Measurements from ENCODE around the gene TLR9.

Gene TLR9

DNA sequence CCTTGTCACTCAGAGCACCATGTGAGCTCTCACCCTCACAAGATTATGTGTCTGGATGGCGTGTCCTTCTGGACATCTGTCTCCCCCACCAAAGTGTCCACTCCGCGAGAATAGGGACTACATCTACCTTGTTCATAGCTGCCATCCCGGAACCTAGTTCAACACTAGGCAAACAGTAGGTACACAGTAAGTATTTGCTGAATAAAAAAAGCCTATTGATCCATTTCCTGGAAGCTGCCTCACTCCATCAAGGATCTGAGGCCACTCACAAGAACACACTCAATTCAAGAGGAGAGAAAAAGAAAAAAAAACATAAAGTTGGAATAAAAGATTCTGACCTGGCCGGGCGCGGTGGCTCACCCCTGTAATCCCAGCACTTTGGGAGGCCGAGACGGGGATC, 38.7 kb downstream of the TLR9 start:
- Histone ChIP-seq H4K8ac (ENCODE audit: low read length) (no peak overlapping the region), H2AK5ac (ENCODE audit: low read length, severe bottlenecking) (no peak overlapping the region), H2BK120ac (ENCODE audit: low read depth, low read length) (no peak overlapping the region), H3K9ac (ENCODE audit: low read length) (no peak overlapping the region), H2BK12ac (ENCODE audit: low read length in 2 of 2) (peak overlapping the region in 1 of 2 experiments; percentile 18), H2BK15ac (ENCODE audit: low read depth, poor library complexity, severe bottlenecking) (no peak overlapping the region), H3K79me1 (replicated peaks; ENCODE audit: low read length, poor library complexity, severe bottlenecking) (no peaks in the 10 kb centered on the region), H3K4me3 (ENCODE audit: insufficient read depth in 1 of 2, low read depth in 1 of 2, low read length in 2 of 2) (no peak overlapping the region), H3K27me3 (ENCODE audit: control insufficient read depth in 1 of 2, insufficient read depth in 1 of 2, low read length in 2 of 2) (no peaks in the 10 kb centered on the region), H4K91ac (ENCODE audit: low read length) (no peak overlapping the region), H3K9me3 (ENCODE audit: control insufficient read depth, low read length) (no peaks in the 10 kb centered on the region), H2BK5ac (ENCODE audit: low read depth, low read length, poor library complexity, severe bottlenecking) (no peak overlapping the region), H3K27ac (ENCODE audit: low read length, poor library complexity, severe bottlenecking) (no peak overlapping the region), H2AFZ (ENCODE audit: low read depth, low read length) (no peak overlapping the region), H3K4ac (ENCODE audit: low read depth in 1 of 2, low read length in 2 of 2) (no peak overlapping the region), H3K4me1 (ENCODE audit: control insufficient read depth, insufficient read depth, low read depth, low read length) (peaks cover under 1% of the 10 kb centered on the region), H3K23ac (ENCODE audit: low read length in 2 of 2) (no peak overlapping the region), H3K18ac (ENCODE audit: low read depth in 1 of 2, low read length in 2 of 2) (no peak overlapping the region), H3K4me2 (ENCODE audit: low read length, poor library complexity, severe bottlenecking) (no peak overlapping the region), H3K14ac (ENCODE audit: low read length in 2 of 2) (no peak overlapping the region), H3K36me3 (ENCODE audit: control insufficient read depth in 1 of 2, insufficient read depth in 2 of 2, low read depth in 1 of 2, low read length in 2 of 2) (no peaks in the 10 kb centered on the region)
- WGBS: 86% methylated on average over 9 of the region's 9 CpGs
- DNase-seq: no peak

GRCh38 chr3:52185837-52186236, 39.6 kb downstream of the TLR9 start:
- no peaks in the 10 kb centered on the region for H3K36me3 ChIP-seq (ENCODE audit: control insufficient read depth in 1 of 2, insufficient read depth in 2 of 2, low read depth in 1 of 2, low read length in 2 of 2)
- H2BK120ac ChIP-seq (ENCODE audit: low read depth, low read length): no peak overlapping the region
- no peak overlapping the region for H3K4ac ChIP-seq (ENCODE audit: low read depth in 1 of 2, low read length in 2 of 2)
- no peak overlapping the region for H3K4me2 ChIP-seq (ENCODE audit: low read length, poor library complexity, severe bottlenecking)
- H4K91ac ChIP-seq (ENCODE audit: low read length): no peak overlapping the region
- no peak overlapping the region for H2AFZ ChIP-seq (ENCODE audit: low read depth, low read length)
- no peak overlapping the region for H2BK15ac ChIP-seq (ENCODE audit: low read depth, poor library complexity, severe bottlenecking)
- H3K18ac ChIP-seq (ENCODE audit: low read depth in 1 of 2, low read length in 2 of 2): no peak overlapping the region
- no peak overlapping the region for H3K4me3 ChIP-seq (ENCODE audit: insufficient read depth in 1 of 2, low read depth in 1 of 2, low read length in 2 of 2)
- no peak overlapping the region for H2BK5ac ChIP-seq (ENCODE audit: low read depth, low read length, poor library complexity, severe bottlenecking)
- H3K27ac ChIP-seq (ENCODE audit: low read length, poor library complexity, severe bottlenecking): no peak overlapping the region
- no peak for DNase-seq
- H3K14ac ChIP-seq (ENCODE audit: low read length in 2 of 2): no peak overlapping the region
- H2AK5ac ChIP-seq (ENCODE audit: low read length, severe bottlenecking): no peak overlapping the region
- H3K9me3 ChIP-seq (ENCODE audit: control insufficient read depth, low read length): no peaks in the 10 kb centered on the region
- H2BK12ac ChIP-seq (ENCODE audit: low read length in 2 of 2): no peak overlapping the region
- H3K23ac ChIP-seq (ENCODE audit: low read length in 2 of 2): no peak overlapping the region
- H4K8ac ChIP-seq (ENCODE audit: low read length): peak overlapping the region; percentile 40
- peaks cover 3% of the 10 kb centered on the region for H3K4me1 ChIP-seq (ENCODE audit: control insufficient read depth, insufficient read depth, low read depth, low read length)
- no peak overlapping the region for H3K9ac ChIP-seq (ENCODE audit: low read length)
- no peaks in the 10 kb centered on the region for H3K79me1 ChIP-seq (replicated peaks; ENCODE audit: low read length, poor library complexity, severe bottlenecking)
- no peaks in the 10 kb centered on the region for H3K27me3 ChIP-seq (ENCODE audit: control insufficient read depth in 1 of 2, insufficient read depth in 1 of 2, low read length in 2 of 2)
- 82% methylated on average over 3 of the region's 3 CpGs for WGBS

DNA sequence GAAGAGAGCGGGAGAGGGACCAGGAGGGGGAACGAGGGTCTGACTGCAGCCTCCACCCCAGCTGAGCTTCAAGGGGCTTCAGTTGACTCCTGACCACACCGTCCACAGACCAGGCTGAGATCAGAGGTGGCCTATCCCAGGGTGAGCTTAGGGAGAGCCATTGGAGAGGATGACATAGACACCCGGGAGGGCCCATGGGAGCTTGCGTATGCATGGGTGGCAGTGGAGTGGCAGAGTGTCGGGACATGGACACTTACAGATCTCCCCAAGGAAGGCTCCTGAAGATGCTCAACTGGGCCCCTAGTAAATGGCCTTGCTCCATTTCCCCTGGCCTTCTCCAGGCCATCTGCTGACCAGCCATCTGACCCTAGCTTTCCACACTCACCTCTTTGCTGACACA, 40.1 kb downstream of the TLR9 start:
- H3K4me3 ChIP-seq (ENCODE audit: insufficient read depth in 1 of 2, low read depth in 1 of 2, low read length in 2 of 2): no peak overlapping the region
- no peak overlapping the region for H3K27ac ChIP-seq (ENCODE audit: low read length, poor library complexity, severe bottlenecking)
- H2BK12ac ChIP-seq (ENCODE audit: low read length in 2 of 2): no peak overlapping the region
- H3K4ac ChIP-seq (ENCODE audit: low read depth in 1 of 2, low read length in 2 of 2): no peak overlapping the region
- H4K91ac ChIP-seq (ENCODE audit: low read length): no peak overlapping the region
- no peak overlapping the region for H2BK120ac ChIP-seq (ENCODE audit: low read depth, low read length)
- peaks cover 3% of the 10 kb centered on the region for H3K4me1 ChIP-seq (ENCODE audit: control insufficient read depth, insufficient read depth, low read depth, low read length)
- H3K18ac ChIP-seq (ENCODE audit: low read depth in 1 of 2, low read length in 2 of 2): no peak overlapping the region
- no peaks in the 10 kb centered on the region for H3K27me3 ChIP-seq (ENCODE audit: control insufficient read depth in 1 of 2, insufficient read depth in 1 of 2, low read length in 2 of 2)
- no peak overlapping the region for H4K8ac ChIP-seq (ENCODE audit: low read length)
- H3K9ac ChIP-seq (ENCODE audit: low read length): no peak overlapping the region
- no peak for DNase-seq
- no peaks in the 10 kb centered on the region for H3K36me3 ChIP-seq (ENCODE audit: control insufficient read depth in 1 of 2, insufficient read depth in 2 of 2, low read depth in 1 of 2, low read length in 2 of 2)
- H2BK15ac ChIP-seq (ENCODE audit: low read depth, poor library complexity, severe bottlenecking): no peak overlapping the region
- WGBS: 96% methylated on average over 6 of the region's 6 CpGs
- no peak overlapping the region for H2AK5ac ChIP-seq (ENCODE audit: low read length, severe bottlenecking)
- no peak overlapping the region for H2BK5ac ChIP-seq (ENCODE audit: low read depth, low read length, poor library complexity, severe bottlenecking)
- H3K23ac ChIP-seq (ENCODE audit: low read length in 2 of 2): no peak overlapping the region
- H3K79me1 ChIP-seq (replicated peaks; ENCODE audit: low read length, poor library complexity, severe bottlenecking): no peaks in the 10 kb centered on the region
- no peak overlapping the region for H2AFZ ChIP-seq (ENCODE audit: low read depth, low read length)
- H3K9me3 ChIP-seq (ENCODE audit: control insufficient read depth, low read length): no peaks in the 10 kb centered on the region
- H3K14ac ChIP-seq (ENCODE audit: low read length in 2 of 2): peak overlapping the region in 1 of 2 experiments; percentile 41
- no peak overlapping the region for H3K4me2 ChIP-seq (ENCODE audit: low read length, poor library complexity, severe bottlenecking)

DNA sequence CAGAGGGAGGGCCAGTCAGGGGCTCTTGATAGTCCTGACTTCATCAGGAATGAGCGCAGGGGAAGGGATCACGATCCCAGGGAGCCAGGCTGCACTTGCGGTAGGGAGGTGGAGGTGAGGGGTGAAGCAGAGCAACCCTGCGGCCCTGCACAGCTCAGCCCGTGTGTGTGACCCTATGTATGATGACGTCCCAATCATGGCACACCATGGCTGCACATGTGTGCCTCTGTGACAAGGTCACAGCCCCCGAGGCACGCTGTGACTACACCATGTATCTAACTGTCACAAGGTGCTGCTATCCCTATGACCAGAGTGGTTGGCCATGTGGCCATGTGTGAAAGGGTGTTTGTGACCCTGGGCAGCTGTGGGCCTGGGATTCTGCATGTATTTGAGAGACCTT, 40.8 kb downstream of the TLR9 start:
- no peak overlapping the region for H2AK5ac ChIP-seq (ENCODE audit: low read length, severe bottlenecking)
- no peak overlapping the region for H4K8ac ChIP-seq (ENCODE audit: low read length)
- no peak overlapping the region for H3K27ac ChIP-seq (ENCODE audit: low read length, poor library complexity, severe bottlenecking)
- no peak overlapping the region for H2AFZ ChIP-seq (ENCODE audit: low read depth, low read length)
- peaks cover 3% of the 10 kb centered on the region for H3K4me1 ChIP-seq (ENCODE audit: control insufficient read depth, insufficient read depth, low read depth, low read length)
- no peak overlapping the region for H3K4ac ChIP-seq (ENCODE audit: low read depth in 1 of 2, low read length in 2 of 2)
- H2BK120ac ChIP-seq (ENCODE audit: low read depth, low read length): no peak overlapping the region
- no peak overlapping the region for H3K9ac ChIP-seq (ENCODE audit: low read length)
- 88% methylated on average over 8 of the region's 8 CpGs for WGBS
- H3K4me2 ChIP-seq (ENCODE audit: low read length, poor library complexity, severe bottlenecking): no peak overlapping the region
- H2BK12ac ChIP-seq (ENCODE audit: low read length in 2 of 2): no peak overlapping the region
- no peaks in the 10 kb centered on the region for H3K9me3 ChIP-seq (ENCODE audit: control insufficient read depth, low read length)
- no peaks in the 10 kb centered on the region for H3K79me1 ChIP-seq (replicated peaks; ENCODE audit: low read length, poor library complexity, severe bottlenecking)
- H3K27me3 ChIP-seq (ENCODE audit: control insufficient read depth in 1 of 2, insufficient read depth in 1 of 2, low read length in 2 of 2): no peaks in the 10 kb centered on the region
- no peak overlapping the region for H4K91ac ChIP-seq (ENCODE audit: low read length)
- H3K18ac ChIP-seq (ENCODE audit: low read depth in 1 of 2, low read length in 2 of 2): no peak overlapping the region
- no peak for DNase-seq
- H2BK15ac ChIP-seq (ENCODE audit: low read depth, poor library complexity, severe bottlenecking): no peak overlapping the region
- H3K14ac ChIP-seq (ENCODE audit: low read length in 2 of 2): no peak overlapping the region
- no peak overlapping the region for H3K4me3 ChIP-seq (ENCODE audit: insufficient read depth in 1 of 2, low read depth in 1 of 2, low read length in 2 of 2)
- no peak overlapping the region for H2BK5ac ChIP-seq (ENCODE audit: low read depth, low read length, poor library complexity, severe bottlenecking)
- H3K23ac ChIP-seq (ENCODE audit: low read length in 2 of 2): no peak overlapping the region
- H3K36me3 ChIP-seq (ENCODE audit: control insufficient read depth in 1 of 2, insufficient read depth in 2 of 2, low read depth in 1 of 2, low read length in 2 of 2): no peaks in the 10 kb centered on the region

Measured in mesenchymal stem cell (in vitro differentiated cells and primary cell).